IPS-NIHi7 (cell line): ENCODE data around the gene PHKB.

ENCODE experiments used
- DNase-seq: peaks from one replicate; pipeline ENCODE4 v3.0.0; 2012; ENCODE audit warnings: mixed read lengths; ENCODE audit errors: extremely low spot score

Gene PHKB

GRCh38 chr16:47728205-47728604, 267.1 kb downstream of the PHKB start:
- no peak for DNase-seq

GRCh38 chr16:47729701-47730100, 268.6 kb downstream of the PHKB start:
- no peak for DNase-seq

- no peak for DNase-seq
Measured at GRCh38 chr16:47731252-47731651, 270.1 kb downstream of the PHKB start.

- DNase-seq = no peak
Measured at GRCh38 chr16:47732122-47732521, 271.0 kb downstream of the PHKB start.

- DNase-seq = peak; percentile 47
Measured at GRCh38 chr16:47732523-47733111, 271.5 kb downstream of the PHKB start.

GRCh38 chr16:47734081-47734857, 273.1 kb downstream of the PHKB start:
- no peak for DNase-seq

GRCh38 chr16:47734987-47735594, 274.0 kb downstream of the PHKB start:
- no peak for DNase-seq

GRCh38 chr16:47750371-47750770, 289.2 kb downstream of the PHKB start:
- DNase-seq = no peak
